Measurements from ENCODE around the gene MT3. TPM values are rescaled to one million over a fixed set of nuclear protein-coding genes. Genes with fewer than 3 reads are reported as not detected.
A peak's percentile ranks its signal among the peaks of the same experiment; 100 is the strongest.

The MT3 gene
- total and polyA plus RNA-seq, 2 of the 8 experiments (the other 6 are each of a cell fraction or from before 2014, with no cell fraction given) = 0.17 TPM; not detected in 1

DNA sequence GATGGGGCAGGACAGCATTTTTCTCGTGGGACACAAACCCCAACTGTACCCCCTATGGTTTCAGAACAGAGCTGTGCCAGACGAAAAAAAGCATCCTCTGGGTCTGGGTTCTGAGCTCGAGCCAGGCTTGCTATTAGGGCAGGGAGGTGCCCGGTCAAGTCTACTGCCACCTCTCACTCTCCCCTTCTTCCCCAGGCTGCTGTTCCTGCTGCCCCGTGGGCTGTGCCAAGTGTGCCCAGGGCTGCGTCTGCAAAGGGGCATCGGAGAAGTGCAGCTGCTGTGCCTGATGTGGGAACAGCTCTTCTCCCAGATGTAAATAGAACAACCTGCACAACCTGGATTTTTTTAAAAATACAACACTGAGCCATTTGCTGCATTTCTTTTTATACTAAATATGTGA, 37.4 kb downstream of the MT3 start:
- Histone ChIP-seq H4K5ac (ENCODE audit: insufficient read length, low read depth, low read length) (no peak overlapping the region), H4K8ac (ENCODE audit: extremely low read depth, insufficient read depth, low read length) (no peak overlapping the region), H2BK5ac (ENCODE audit: low read depth, low read length) (no peak overlapping the region), H3K23ac (ENCODE audit: insufficient read length) (no peak overlapping the region), H3K27me3 (replicated peaks in 1 of 4; ENCODE audit: control insufficient read depth in 3 of 4, extremely low read depth in 1 of 4, insufficient read depth in 3 of 4, low read length in 3 of 4) (peaks cover 65 to 94% (median 87%) of the 10 kb centered on the region in 4 experiments), H3K4ac (replicated peaks; ENCODE audit: insufficient read length, low read depth, low read length) (no peak overlapping the region), H4K20me1 (replicated peaks in 1 of 2; ENCODE audit: control insufficient read depth in 1 of 2, insufficient read depth in 2 of 2, low read length in 2 of 2) (peaks cover 0 to 15% of the 10 kb centered on the region in 2 experiments), H3K36me3 (ENCODE audit: control insufficient read depth in 2 of 4, insufficient read depth in 4 of 4, low read length in 3 of 4) (no peaks in the 10 kb centered on the region), H2AFZ (ENCODE audit: low read length) (no peak overlapping the region), H3K9ac (replicated peaks in 1 of 4; ENCODE audit: extremely low read depth in 1 of 4, low read depth in 3 of 4, low read length in 3 of 4) (no peak overlapping the region), H2BK12ac (ENCODE audit: low read depth, low read length) (no peak overlapping the region), H3K4me1 (replicated peaks in 1 of 4; ENCODE audit: control insufficient read depth in 3 of 4, insufficient read depth in 4 of 4, low read length in 3 of 4) (peaks cover 0 to 17% (median 12%) of the 10 kb centered on the region in 4 experiments; a peak in 6 of 7 replicates), H3K14ac (ENCODE audit: insufficient read length) (no peak overlapping the region), H2BK15ac (ENCODE audit: low read length) (no peak overlapping the region), H3K27ac (ENCODE audit: low read depth, low read length) (no peak overlapping the region), H3K18ac (ENCODE audit: extremely low read depth, low read length) (no peak overlapping the region), H3K23me2 (ENCODE audit: low read depth, low read length) (peaks cover 5% of the 10 kb centered on the region; the same call in 1 of the 2 replicates), H4K91ac (replicated peaks; ENCODE audit: insufficient read length, low read length) (no peak overlapping the region), H2BK120ac (replicated peaks; ENCODE audit: low read depth, low read length) (no peak overlapping the region), H3K9me3 (ENCODE audit: insufficient read depth in 2 of 2, low read depth in 1 of 2, low read length in 1 of 2) (no peaks in the 10 kb centered on the region), H3K79me1 (ENCODE audit: low read depth, low read length) (no peaks in the 10 kb centered on the region), H3K56ac (replicated peaks; ENCODE audit: insufficient read length, low read depth, low read length) (no peak overlapping the region), H3K4me3 (ENCODE audit: extremely low read depth in 1 of 4, insufficient read depth in 2 of 4, low read depth in 3 of 4, low read length in 4 of 4) (peak overlapping the region in 1 of 4 experiments; percentile 18; a peak in 1 of 8 replicates), H3K4me2 (ENCODE audit: insufficient read depth in 1 of 2, low read depth in 2 of 2, low read length in 2 of 2) (peak overlapping the region in 1 of 2 experiments; percentile 90; a peak in 1 of 4 replicates), H2BK20ac (ENCODE audit: low read length) (no peak overlapping the region), H3K79me2 (ENCODE audit: control insufficient read depth in 1 of 2, insufficient read depth in 2 of 2, low read length in 2 of 2) (no peaks in the 10 kb centered on the region), H2AK5ac (ENCODE audit: low read depth, low read length) (no peak overlapping the region)
- CTCF ChIA-PET (ENCODE audit: partially characterized antibody) = interaction anchor here (1.2 to 3.2 kb wide), 5 partner anchors 12 to 75 kb away, joined by 3 to 13 read pairs (median 11); partner anchors contain the start of gene MT1A
- POLR2A ChIA-PET (ENCODE audit: partially characterized antibody) = interaction anchor here (0.7 to 4.7 kb wide), 18 partner anchors 10 to 185 kb away, joined by 3 to 66 read pairs (median 12); partner anchors contain the start of genes MT1A, MT1F, MT1G and MT1H
- WGBS, 2 experiments (ENCODE audit: extremely low coverage in 1 of 2, insufficient coverage in 1 of 2, insufficient read length in 1 of 2, insufficient replicate concordance in 2 of 2, low coverage in 1 of 2, low lambda C conversion rate in 2 of 2, missing lambda C conversion rate in 1 of 2) = 39% methylated on average over 7 of the region's 7 CpGs; no CpG with 5 or more reads in 1 of the 2 experiments
- FAIRE-seq (no peak), DNase-seq (ENCODE audit: low read depth in 1 of 2, low spot score in 2 of 2) (no peak)

All from H1 (cell line).